OCI-LY3 (cell line): Measurements from ENCODE around the gene TRMT112.

ENCODE experiments used
- CTCF ChIP-seq: fragments of 200-600, 300-600 bp; sonication (generic); IDR thresholded peaks from 2 replicates; pipeline ENCODE4 v1.5.1; 2014; ENCODE audit warnings: antibody characterized with exemption, low read length, low read depth
- EZH2phosphoT487 ChIP-seq: fragments of 200-600 bp; shearing (Covaris generic); IDR thresholded peaks from 2 replicates; pipeline ENCODE4 v1.6.1; 2018; ENCODE audit warnings: antibody characterized with exemption, mixed run types, low read depth

- TF ChIP-seq EZH2phosphoT487, result no peak
- TF ChIP-seq CTCF, result no peak
These were observed 21.6 kb downstream of the TRMT112 start for GRCh38 chr11:64295760-64296159.
